ENCODE measurements around the gene SYT12. TPM values are rescaled to one million over a fixed set of nuclear protein-coding genes. Genes with fewer than 3 reads are reported as not detected.

SYT12 gene
- total RNA-seq, 2 experiments from 2014 or later, result not detected

DNA sequence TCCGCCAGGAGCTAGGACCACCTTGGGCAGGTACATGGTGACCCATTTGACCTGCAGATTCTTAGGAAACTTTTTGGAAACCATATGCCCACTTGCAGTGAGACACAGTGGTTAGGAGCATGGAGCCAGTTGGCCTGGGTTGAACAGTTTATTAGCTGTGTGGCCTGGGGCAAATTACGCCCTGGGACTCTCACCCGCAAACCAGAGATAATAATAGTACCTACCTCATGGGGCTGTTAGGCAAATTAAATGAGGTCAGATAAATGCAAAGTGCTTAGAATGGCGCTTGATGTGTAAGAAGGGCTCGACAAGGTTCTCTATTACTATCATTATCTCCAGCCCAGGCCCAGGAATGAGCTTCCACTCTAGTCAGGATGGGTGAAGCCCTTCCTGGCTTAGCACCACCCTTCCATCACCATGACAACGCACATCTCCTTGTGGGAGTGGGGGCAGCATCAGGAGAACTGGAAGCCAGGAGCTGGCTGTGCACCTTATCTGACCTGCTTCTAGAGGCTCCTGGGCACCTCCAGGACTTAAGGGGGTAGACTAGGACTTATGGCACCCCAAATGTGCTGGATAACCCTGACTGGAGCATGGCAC, 5.1 kb downstream of the SYT12 start:
- peaks cover 0 to 10% of the 10 kb centered on the region in 2 experiments for H3K9me3 ChIP-seq (ENCODE audit: control insufficient read depth in 1 of 2, insufficient read depth in 1 of 2, low read length in 2 of 2)
- CTCF ChIA-PET, result no interaction called here
- H3K36me3 ChIP-seq (ENCODE audit: insufficient read depth, low read length), result no peaks in the 10 kb centered on the region
- TF ChIP-seq, protein P1, sequence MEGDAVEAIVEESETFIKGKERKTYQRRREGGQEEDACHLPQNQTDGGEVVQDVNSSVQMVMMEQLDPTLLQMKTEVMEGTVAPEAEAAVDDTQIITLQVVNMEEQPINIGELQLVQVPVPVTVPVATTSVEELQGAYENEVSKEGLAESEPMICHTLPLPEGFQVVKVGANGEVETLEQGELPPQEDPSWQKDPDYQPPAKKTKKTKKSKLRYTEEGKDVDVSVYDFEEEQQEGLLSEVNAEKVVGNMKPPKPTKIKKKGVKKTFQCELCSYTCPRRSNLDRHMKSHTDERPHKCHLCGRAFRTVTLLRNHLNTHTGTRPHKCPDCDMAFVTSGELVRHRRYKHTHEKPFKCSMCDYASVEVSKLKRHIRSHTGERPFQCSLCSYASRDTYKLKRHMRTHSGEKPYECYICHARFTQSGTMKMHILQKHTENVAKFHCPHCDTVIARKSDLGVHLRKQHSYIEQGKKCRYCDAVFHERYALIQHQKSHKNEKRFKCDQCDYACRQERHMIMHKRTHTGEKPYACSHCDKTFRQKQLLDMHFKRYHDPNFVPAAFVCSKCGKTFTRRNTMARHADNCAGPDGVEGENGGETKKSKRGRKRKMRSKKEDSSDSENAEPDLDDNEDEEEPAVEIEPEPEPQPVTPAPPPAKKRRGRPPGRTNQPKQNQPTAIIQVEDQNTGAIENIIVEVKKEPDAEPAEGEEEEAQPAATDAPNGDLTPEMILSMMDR (IDR thresholded peaks at IDR 0.05), result no peak
- H3K27ac ChIP-seq (ENCODE audit: low read depth in 1 of 2, low read length in 2 of 2), result no peak overlapping the region
- DNase-seq (no peak), ATAC-seq (ENCODE audit: poor library complexity) (no peak)
- H3K27me3 Mint-ChIP-seq, result peaks cover 65% of the 10 kb centered on the region
- no peak overlapping the region for H3K4me3 ChIP-seq (ENCODE audit: low read length)
- H3K4me1 Mint-ChIP-seq (ENCODE audit: low read depth), result peaks cover 23% of the 10 kb centered on the region
- H3K27ac Mint-ChIP-seq, result no peak overlapping the region
- H3K36me3 Mint-ChIP-seq (ENCODE audit: low read depth), result no peaks in the 10 kb centered on the region
- H3K9me3 Mint-ChIP-seq, result no peaks in the 10 kb centered on the region
- intact Hi-C loops (cut with DNase I, micrococcal nuclease), result no loop called here
- H3K27me3 ChIP-seq (ENCODE audit: control insufficient read depth in 1 of 2, insufficient read depth in 2 of 2, low read length in 2 of 2), result peaks cover 17 to 25% of the 10 kb centered on the region in 2 experiments
- no peak overlapping the region for H3K4me3 Mint-ChIP-seq
- H3K4me1 ChIP-seq (ENCODE audit: insufficient read depth, low read length), result peaks cover 25% of the 10 kb centered on the region
- POLR2A ChIA-PET, result no interaction called here

DNA sequence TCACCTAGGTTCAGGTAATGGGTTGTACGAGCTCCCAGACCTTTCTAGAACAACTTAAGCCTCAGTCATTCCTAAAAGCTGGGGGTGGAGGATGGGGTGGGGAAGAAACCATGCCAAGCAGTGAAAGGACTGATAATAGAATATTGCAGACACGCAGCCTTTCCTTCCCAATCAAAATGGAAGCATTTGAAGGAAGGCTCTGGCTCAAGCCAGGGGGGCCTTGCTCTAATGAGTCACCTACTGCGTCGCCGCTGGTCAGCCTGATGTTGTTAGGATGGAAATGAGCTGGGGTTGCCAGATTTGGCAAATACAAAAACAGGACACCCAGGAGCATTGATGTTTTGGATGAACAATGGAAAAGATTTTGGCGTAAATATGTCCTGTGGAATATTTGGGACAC, 6.2 kb downstream of the SYT12 start:
- Histone ChIP-seq H3K4me1 (ENCODE audit: insufficient read depth, low read length) (peaks cover 17% of the 10 kb centered on the region), H3K4me3 (ENCODE audit: low read length) (no peak overlapping the region), H3K36me3 (ENCODE audit: insufficient read depth, low read length) (no peaks in the 10 kb centered on the region), H3K27me3 (ENCODE audit: control insufficient read depth in 1 of 2, insufficient read depth in 2 of 2, low read length in 2 of 2) (peaks cover 11 to 17% of the 10 kb centered on the region in 2 experiments), H3K9me3 (ENCODE audit: control insufficient read depth in 1 of 2, insufficient read depth in 1 of 2, low read length in 2 of 2) (peaks cover 0 to 4% of the 10 kb centered on the region in 2 experiments), H3K27ac (ENCODE audit: low read depth in 1 of 2, low read length in 2 of 2) (no peak overlapping the region)
- Mint-ChIP-seq H3K9me3 (no peaks in the 10 kb centered on the region), H3K27me3 (peaks cover 67% of the 10 kb centered on the region), H3K27ac (no peak overlapping the region), H3K4me3 (no peak overlapping the region), H3K4me1 (ENCODE audit: low read depth) (peaks cover 15% of the 10 kb centered on the region), H3K36me3 (ENCODE audit: low read depth) (no peaks in the 10 kb centered on the region)
- CTCF ChIA-PET, result no interaction called here
- DNase-seq, result no peak
- no peak for ATAC-seq (ENCODE audit: poor library complexity)
- intact Hi-C loops (cut with DNase I, micrococcal nuclease), result no loop called here
- POLR2A ChIA-PET, result no interaction called here
- TF ChIP-seq, protein P1 (IDR thresholded peaks at IDR 0.05), result no peak

DNA sequence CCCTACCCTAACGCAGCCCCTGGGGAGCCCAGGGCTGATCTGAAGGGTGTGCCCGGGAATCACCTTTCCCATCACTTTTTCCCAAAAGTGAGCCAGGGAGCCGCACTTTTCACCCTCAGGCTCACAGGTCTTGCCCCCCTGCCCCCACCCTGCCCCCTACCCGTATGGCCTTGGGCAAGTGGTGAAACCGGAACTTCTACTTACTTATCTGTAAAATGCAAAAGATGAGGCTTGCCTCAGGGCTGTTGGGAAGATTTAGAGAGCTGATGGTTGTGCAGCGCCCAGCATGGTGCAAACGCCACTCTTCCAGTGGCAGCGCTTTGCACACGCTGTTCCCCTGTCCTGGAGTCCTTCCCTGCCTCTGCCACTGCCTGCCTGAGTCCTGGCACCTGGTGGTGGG, 8.0 kb downstream of the SYT12 start:
- H3K27me3 Mint-ChIP-seq, result peaks cover 56% of the 10 kb centered on the region
- CTCF ChIA-PET, result no interaction called here

More for the DNA sequence above, 8.0 kb downstream of the SYT12 start:
- H3K4me1 ChIP-seq (ENCODE audit: insufficient read depth, low read length), result peaks cover 2% of the 10 kb centered on the region
- peaks cover 0 to 4% of the 10 kb centered on the region in 2 experiments for H3K9me3 ChIP-seq (ENCODE audit: control insufficient read depth in 1 of 2, insufficient read depth in 1 of 2, low read length in 2 of 2)
- intact Hi-C loops (cut with DNase I, micrococcal nuclease), result no loop called here
- H3K9me3 Mint-ChIP-seq, result no peaks in the 10 kb centered on the region
- POLR2A ChIA-PET, result no interaction called here
- H3K36me3 Mint-ChIP-seq (ENCODE audit: low read depth), result no peaks in the 10 kb centered on the region
- no peak overlapping the region for H3K4me3 ChIP-seq (ENCODE audit: low read length)
- H3K27me3 ChIP-seq (ENCODE audit: control insufficient read depth in 1 of 2, insufficient read depth in 2 of 2, low read length in 2 of 2), result peaks cover 0 to 11% of the 10 kb centered on the region in 2 experiments
- H3K36me3 ChIP-seq (ENCODE audit: insufficient read depth, low read length), result no peaks in the 10 kb centered on the region
- no peak overlapping the region for H3K27ac ChIP-seq (ENCODE audit: low read depth in 1 of 2, low read length in 2 of 2)
- ATAC-seq (ENCODE audit: poor library complexity) (no peak), DNase-seq (peak in 1 of 14 experiments; percentile 5)
- TF ChIP-seq, protein P1 (IDR thresholded peaks at IDR 0.05), result no peak
- no peaks in the 10 kb centered on the region for H3K4me1 Mint-ChIP-seq (ENCODE audit: low read depth)
- no peak overlapping the region for H3K27ac Mint-ChIP-seq
- H3K4me3 Mint-ChIP-seq, result no peak overlapping the region
